GM10266 (cell line): ENCODE data around the gene PREX1.

ENCODE experiments used
- DNase-seq: peaks from one replicate; pipeline ENCODE4 v3.0.0; 2012; ENCODE audit errors: extremely low spot score
- CTCF ChIP-seq: IDR thresholded peaks from 2 replicates; pipeline ENCODE4 v1.5.1; 2012; ENCODE audit warnings: mild to moderate bottlenecking, low read depth; ENCODE audit not compliant: control insufficient read depth, insufficient read depth; ENCODE audit errors: missing control alignments

The PREX1 gene

GRCh38 chr20:48839154-48839917 is 11.5 kb upstream of the PREX1 start:
- DNase-seq, result no peak
- TF ChIP-seq CTCF, result no peak

GRCh38 chr20:48837014-48837413 is 9.2 kb upstream of the PREX1 start:
- TF ChIP-seq CTCF, result no peak
- DNase-seq, result no peak

- DNase-seq, result no peak
- TF ChIP-seq CTCF, result no peak
Observed at GRCh38 chr20:48835390-48835789, 7.6 kb upstream of the PREX1 start.

DNA sequence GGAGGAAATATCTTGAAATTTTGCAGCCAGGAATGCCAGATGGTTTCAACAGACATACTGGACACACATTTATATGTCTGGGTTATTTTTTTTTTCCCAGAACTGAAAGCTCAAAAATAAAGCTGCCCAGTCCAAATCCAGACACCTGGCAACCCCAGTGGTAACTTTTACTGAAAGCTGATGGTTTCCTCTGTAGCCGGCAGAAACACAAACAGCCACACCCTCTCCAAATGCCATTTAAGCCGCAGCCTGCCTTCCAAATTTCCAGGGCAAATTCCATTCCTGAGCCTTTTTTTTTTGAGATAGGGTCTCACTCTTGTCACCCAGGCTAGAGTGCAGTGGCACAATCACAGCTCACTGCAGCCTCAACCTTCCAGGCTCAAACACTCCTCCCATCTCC is 6.5 kb upstream of the PREX1 start:
- no peak for DNase-seq
- TF ChIP-seq CTCF, result no peak

DNA sequence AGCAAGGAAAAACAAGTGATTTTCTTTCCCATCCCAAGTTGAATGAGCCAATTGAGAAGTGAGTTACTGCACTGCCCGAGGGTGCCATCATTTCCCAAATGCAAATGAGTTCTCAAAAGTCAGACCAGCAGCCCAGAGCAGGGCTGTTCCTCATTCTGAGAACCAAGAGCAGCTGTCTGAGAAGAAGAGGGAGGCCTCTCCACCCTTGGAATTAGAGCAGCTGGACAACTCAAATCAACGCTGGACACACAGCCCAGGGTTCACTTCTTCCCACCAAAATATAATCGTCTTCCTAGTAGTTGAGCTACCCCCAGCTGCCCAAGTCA is 4.6 kb upstream of the PREX1 start:
- TF ChIP-seq CTCF, result no peak
- no peak for DNase-seq

- TF ChIP-seq CTCF, result no peak
- DNase-seq, result no peak
Observed at GRCh38 chr20:48831718-48832404, 4.1 kb upstream of the PREX1 start.

GRCh38 chr20:48830826-48831318 is 3.1 kb upstream of the PREX1 start:
- TF ChIP-seq CTCF, result no peak
- no peak for DNase-seq
